ENCODE results near the gene DRAM2.

Gene DRAM2

GRCh38 chr1:111172463-111172862 lies 32.6 kb upstream of the DRAM2 start:
- H2BK120ac ChIP-seq (ENCODE audit: low read depth, low read length), result no peak overlapping the region
- H3K4me1 ChIP-seq (ENCODE audit: control insufficient read depth in 2 of 2, insufficient read depth in 1 of 2, low read depth in 1 of 2, low read length in 2 of 2), result no peaks in the 10 kb centered on the region
- no peak overlapping the region for H3K4ac ChIP-seq (ENCODE audit: low read length)
- H4K91ac ChIP-seq (ENCODE audit: low read depth, low read length, poor library complexity), result no peak overlapping the region
- H3K4me2 ChIP-seq (ENCODE audit: insufficient read depth, low read length, poor library complexity, severe bottlenecking), result no peak overlapping the region
- no peak overlapping the region for H3K27ac ChIP-seq (replicated peaks; ENCODE audit: low read length)
- H3K9me3 ChIP-seq (replicated peaks in 1 of 2; ENCODE audit: control insufficient read depth in 2 of 2, insufficient read depth in 1 of 2, low read depth in 1 of 2, low read length in 2 of 2), result peaks cover 0 to 2% of the 10 kb centered on the region in 2 donors
- no peak for DNase-seq (ENCODE audit: low spot score)
- no peak overlapping the region for H3K18ac ChIP-seq (ENCODE audit: low read length)
- H3K79me1 ChIP-seq (ENCODE audit: low read depth, low read length), result no peaks in the 10 kb centered on the region
- H3K14ac ChIP-seq (ENCODE audit: low read length), result no peak overlapping the region
- H2BK12ac ChIP-seq (ENCODE audit: low read length), result no peak overlapping the region
- H4K8ac ChIP-seq (ENCODE audit: low read depth, low read length), result no peak overlapping the region
- no peak overlapping the region for H2AK5ac ChIP-seq (ENCODE audit: low read depth, low read length)
- no peak overlapping the region for H2AFZ ChIP-seq (ENCODE audit: low read length)
- no peak overlapping the region for H3K23ac ChIP-seq (ENCODE audit: low read depth, low read length, poor library complexity)
- no peaks in the 10 kb centered on the region for H3K27me3 ChIP-seq (ENCODE audit: control insufficient read depth in 3 of 3, insufficient read depth in 3 of 3, low read depth in 1 of 3, low read length in 3 of 3)
- peaks cover 0 to 78% of the 10 kb centered on the region in 2 donors for H3K36me3 ChIP-seq (replicated peaks in 1 of 2; ENCODE audit: control insufficient read depth in 2 of 2, insufficient read depth in 2 of 2, low read length in 2 of 2)
- H2BK5ac ChIP-seq (ENCODE audit: low read length), result no peak overlapping the region
- no peak overlapping the region for H3K9ac ChIP-seq (ENCODE audit: low read depth, low read length, poor library complexity)
- no peak overlapping the region for H2BK15ac ChIP-seq (ENCODE audit: low read length)
- no peak overlapping the region for H3K4me3 ChIP-seq (ENCODE audit: low read length in 2 of 2)

- Histone ChIP-seq H3K18ac (ENCODE audit: low read length) (no peak overlapping the region), H3K36me3 (replicated peaks in 1 of 2; ENCODE audit: control insufficient read depth in 2 of 2, insufficient read depth in 2 of 2, low read length in 2 of 2) (peaks cover 2 to 78% of the 10 kb centered on the region in 2 donors), H3K9ac (ENCODE audit: low read depth, low read length, poor library complexity) (no peak overlapping the region), H2AK5ac (ENCODE audit: low read depth, low read length) (no peak overlapping the region), H3K4ac (ENCODE audit: low read length) (no peak overlapping the region), H3K4me1 (ENCODE audit: control insufficient read depth in 2 of 2, insufficient read depth in 1 of 2, low read depth in 1 of 2, low read length in 2 of 2) (no peaks in the 10 kb centered on the region), H2BK5ac (ENCODE audit: low read length) (no peak overlapping the region), H3K4me3 (ENCODE audit: low read length in 2 of 2) (no peak overlapping the region), H3K9me3 (replicated peaks in 1 of 2; ENCODE audit: control insufficient read depth in 2 of 2, insufficient read depth in 1 of 2, low read depth in 1 of 2, low read length in 2 of 2) (peaks cover 0 to 2% of the 10 kb centered on the region in 2 donors), H3K27ac (replicated peaks; ENCODE audit: low read length) (no peak overlapping the region), H2BK120ac (ENCODE audit: low read depth, low read length) (no peak overlapping the region), H4K91ac (ENCODE audit: low read depth, low read length, poor library complexity) (no peak overlapping the region), H3K27me3 (ENCODE audit: control insufficient read depth in 3 of 3, insufficient read depth in 3 of 3, low read depth in 1 of 3, low read length in 3 of 3) (no peaks in the 10 kb centered on the region), H3K79me1 (ENCODE audit: low read depth, low read length) (no peaks in the 10 kb centered on the region), H3K23ac (ENCODE audit: low read depth, low read length, poor library complexity) (no peak overlapping the region), H2BK12ac (ENCODE audit: low read length) (no peak overlapping the region), H3K14ac (ENCODE audit: low read length) (no peak overlapping the region), H2BK15ac (ENCODE audit: low read length) (no peak overlapping the region), H2AFZ (ENCODE audit: low read length) (no peak overlapping the region), H3K4me2 (ENCODE audit: insufficient read depth, low read length, poor library complexity, severe bottlenecking) (no peak overlapping the region), H4K8ac (ENCODE audit: low read depth, low read length) (no peak overlapping the region)
- WGBS, 2 donors (ENCODE audit: extremely low coverage in 2 of 2, insufficient read length in 2 of 2, insufficient replicate concordance in 1 of 2), result no CpG with 5 or more reads among the region's 2 CpGs
- no peak for DNase-seq (ENCODE audit: low spot score)
These were observed 24.3 kb upstream of the DRAM2 start for GRCh38 chr1:111164151-111164550.

DNA sequence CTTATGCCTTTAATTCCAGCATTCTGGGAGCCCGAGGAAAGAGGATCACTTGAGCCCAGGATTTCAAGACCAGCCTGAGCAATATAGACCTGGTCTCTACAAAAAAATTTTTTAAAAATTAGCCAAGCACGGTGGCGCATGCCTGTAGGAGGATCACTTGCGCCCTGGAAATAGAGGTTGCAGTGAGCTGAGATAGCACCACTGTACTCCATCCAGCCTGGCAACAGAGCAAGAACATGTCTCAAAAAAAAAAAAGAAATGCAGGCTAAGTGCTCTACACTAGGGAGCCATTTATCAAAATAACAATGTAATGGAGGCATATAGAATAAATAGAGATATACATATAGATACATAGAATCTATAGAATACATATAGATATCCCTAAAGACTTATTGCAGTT lies 23.5 kb upstream of the DRAM2 start:
- no peak overlapping the region for H4K8ac ChIP-seq (ENCODE audit: low read depth, low read length)
- no peak overlapping the region for H3K4me2 ChIP-seq (ENCODE audit: insufficient read depth, low read length, poor library complexity, severe bottlenecking)
- H4K91ac ChIP-seq (ENCODE audit: low read depth, low read length, poor library complexity), result no peak overlapping the region
- no peak overlapping the region for H3K27ac ChIP-seq (replicated peaks; ENCODE audit: low read length)
- no peak overlapping the region for H2BK12ac ChIP-seq (ENCODE audit: low read length)
- no peak overlapping the region for H3K4me3 ChIP-seq (ENCODE audit: low read length in 2 of 2)
- H2BK5ac ChIP-seq (ENCODE audit: low read length), result no peak overlapping the region
- no peak overlapping the region for H3K4ac ChIP-seq (ENCODE audit: low read length)
- no peak overlapping the region for H2AK5ac ChIP-seq (ENCODE audit: low read depth, low read length)
- H3K9me3 ChIP-seq (replicated peaks in 1 of 2; ENCODE audit: control insufficient read depth in 2 of 2, insufficient read depth in 1 of 2, low read depth in 1 of 2, low read length in 2 of 2), result peaks cover 0 to 2% of the 10 kb centered on the region in 2 donors
- WGBS, 2 donors (ENCODE audit: extremely low coverage in 2 of 2, insufficient read length in 2 of 2, insufficient replicate concordance in 1 of 2), result no CpG with 5 or more reads among the region's 4 CpGs
- no peak overlapping the region for H2BK120ac ChIP-seq (ENCODE audit: low read depth, low read length)
- no peaks in the 10 kb centered on the region for H3K79me1 ChIP-seq (ENCODE audit: low read depth, low read length)
- no peak overlapping the region for H3K9ac ChIP-seq (ENCODE audit: low read depth, low read length, poor library complexity)
- no peaks in the 10 kb centered on the region for H3K27me3 ChIP-seq (ENCODE audit: control insufficient read depth in 3 of 3, insufficient read depth in 3 of 3, low read depth in 1 of 3, low read length in 3 of 3)
- no peak overlapping the region for H2AFZ ChIP-seq (ENCODE audit: low read length)
- H3K36me3 ChIP-seq (replicated peaks in 1 of 2; ENCODE audit: control insufficient read depth in 2 of 2, insufficient read depth in 2 of 2, low read length in 2 of 2), result peaks cover 2 to 71% of the 10 kb centered on the region in 2 donors
- DNase-seq (ENCODE audit: low spot score), result no peak
- no peak overlapping the region for H3K18ac ChIP-seq (ENCODE audit: low read length)
- no peak overlapping the region for H2BK15ac ChIP-seq (ENCODE audit: low read length)
- no peaks in the 10 kb centered on the region for H3K4me1 ChIP-seq (ENCODE audit: control insufficient read depth in 2 of 2, insufficient read depth in 1 of 2, low read depth in 1 of 2, low read length in 2 of 2)
- H3K23ac ChIP-seq (ENCODE audit: low read depth, low read length, poor library complexity), result no peak overlapping the region
- H3K14ac ChIP-seq (ENCODE audit: low read length), result no peak overlapping the region

DNA sequence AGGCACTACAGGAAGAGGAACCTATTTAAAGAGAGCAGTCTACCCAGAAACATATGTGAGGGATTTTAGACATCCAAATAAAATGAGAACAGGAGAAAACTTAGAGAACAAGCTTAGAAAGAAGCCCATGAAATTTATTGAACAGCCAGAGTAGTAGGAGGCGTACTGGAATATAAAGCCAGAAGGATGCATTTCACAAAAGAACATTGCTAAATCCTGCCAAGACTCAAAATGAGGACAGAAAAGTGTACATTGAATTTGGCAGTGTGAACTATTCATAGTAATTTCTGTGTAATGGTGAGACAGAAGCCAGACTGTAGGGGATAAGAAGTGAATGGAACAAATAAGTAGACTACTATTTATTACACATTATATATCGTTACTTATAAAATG lies 22.6 kb upstream of the DRAM2 start:
- H3K9me3 ChIP-seq (replicated peaks in 1 of 2; ENCODE audit: control insufficient read depth in 2 of 2, insufficient read depth in 1 of 2, low read depth in 1 of 2, low read length in 2 of 2), result no peaks in the 10 kb centered on the region
- no CpG with 5 or more reads among the region's 2 CpGs for WGBS, 2 donors (ENCODE audit: extremely low coverage in 2 of 2, insufficient read length in 2 of 2, insufficient replicate concordance in 1 of 2)
- H2AFZ ChIP-seq (ENCODE audit: low read length), result no peak overlapping the region
- no peak overlapping the region for H4K8ac ChIP-seq (ENCODE audit: low read depth, low read length)
- no peak for DNase-seq (ENCODE audit: low spot score)
- H2BK15ac ChIP-seq (ENCODE audit: low read length), result no peak overlapping the region
- no peaks in the 10 kb centered on the region for H3K27me3 ChIP-seq (ENCODE audit: control insufficient read depth in 3 of 3, insufficient read depth in 3 of 3, low read depth in 1 of 3, low read length in 3 of 3)
- H3K4ac ChIP-seq (ENCODE audit: low read length), result no peak overlapping the region
- H3K4me1 ChIP-seq (ENCODE audit: control insufficient read depth in 2 of 2, insufficient read depth in 1 of 2, low read depth in 1 of 2, low read length in 2 of 2), result no peaks in the 10 kb centered on the region
- no peak overlapping the region for H3K14ac ChIP-seq (ENCODE audit: low read length)
- H3K18ac ChIP-seq (ENCODE audit: low read length), result no peak overlapping the region
- no peak overlapping the region for H2BK120ac ChIP-seq (ENCODE audit: low read depth, low read length)
- H3K23ac ChIP-seq (ENCODE audit: low read depth, low read length, poor library complexity), result no peak overlapping the region
- no peak overlapping the region for H3K27ac ChIP-seq (replicated peaks; ENCODE audit: low read length)
- H3K4me3 ChIP-seq (ENCODE audit: low read length in 2 of 2), result no peak overlapping the region
- no peak overlapping the region for H3K9ac ChIP-seq (ENCODE audit: low read depth, low read length, poor library complexity)
- no peak overlapping the region for H3K4me2 ChIP-seq (ENCODE audit: insufficient read depth, low read length, poor library complexity, severe bottlenecking)
- peaks cover 2 to 66% of the 10 kb centered on the region in 2 donors for H3K36me3 ChIP-seq (replicated peaks in 1 of 2; ENCODE audit: control insufficient read depth in 2 of 2, insufficient read depth in 2 of 2, low read length in 2 of 2)
- no peak overlapping the region for H2BK12ac ChIP-seq (ENCODE audit: low read length)
- no peak overlapping the region for H4K91ac ChIP-seq (ENCODE audit: low read depth, low read length, poor library complexity)
- no peaks in the 10 kb centered on the region for H3K79me1 ChIP-seq (ENCODE audit: low read depth, low read length)
- no peak overlapping the region for H2AK5ac ChIP-seq (ENCODE audit: low read depth, low read length)
- H2BK5ac ChIP-seq (ENCODE audit: low read length), result no peak overlapping the region

Measured in neuronal stem cell (in vitro differentiated cells).